CD4-positive, alpha-beta T cell treated with Interleukin-6 for 4 hours (primary cell): ENCODE measurements around the gene TMEM130.

Experiments used
- DNase-seq: peaks from one replicate; pipeline ENCODE4 v3.0.0-alpha.2; 2020; ENCODE audit warnings: mixed read lengths

TMEM130 gene

GRCh38 chr7:98869597-98870120, at the start of gene TMEM130:
Gene TMEM130, minus strand, starts transcription at chr7:98870014. Its CDS starts 153 bp downstream, at chr7:98869861.
- no peak for DNase-seq

GRCh38 chr7:98917331-98917730, 47.5 kb upstream of the TMEM130 start:
- no peak for DNase-seq

GRCh38 chr7:98913612-98914011, 43.8 kb upstream of the TMEM130 start:
- no peak for DNase-seq

GRCh38 chr7:98913026-98913425, 43.2 kb upstream of the TMEM130 start:
- no peak for DNase-seq

- DNase-seq: no peak
These were observed 42.1 kb upstream of the TMEM130 start for GRCh38 chr7:98911916-98912315.

- no peak for DNase-seq
These were observed 40.6 kb upstream of the TMEM130 start for GRCh38 chr7:98910427-98910826.

GRCh38 chr7:98909487-98909886, 39.7 kb upstream of the TMEM130 start:
- DNase-seq: no peak

GRCh38 chr7:98908585-98908984, 38.8 kb upstream of the TMEM130 start:
- DNase-seq: no peak

GRCh38 chr7:98907570-98907969, 37.8 kb upstream of the TMEM130 start:
- no peak for DNase-seq

- no peak for DNase-seq
These were observed 33.4 kb upstream of the TMEM130 start for GRCh38 chr7:98903246-98903645.

GRCh38 chr7:98902523-98902922, 32.7 kb upstream of the TMEM130 start:
- DNase-seq: no peak

GRCh38 chr7:98900815-98901214, 31.0 kb upstream of the TMEM130 start:
- no peak for DNase-seq

- DNase-seq: no peak
These were observed 30.0 kb upstream of the TMEM130 start for GRCh38 chr7:98899816-98900215.

GRCh38 chr7:98892609-98893008, 22.8 kb upstream of the TMEM130 start:
- DNase-seq: no peak

GRCh38 chr7:98887038-98887437, 17.2 kb upstream of the TMEM130 start:
- DNase-seq: no peak

- DNase-seq: no peak
These were observed 14.6 kb upstream of the TMEM130 start for GRCh38 chr7:98884416-98884815.

- DNase-seq: no peak
These were observed 11.9 kb upstream of the TMEM130 start for GRCh38 chr7:98881561-98882315.

GRCh38 chr7:98880485-98880884, 10.7 kb upstream of the TMEM130 start:
- DNase-seq: no peak

- no peak for DNase-seq
These were observed 10.1 kb upstream of the TMEM130 start for GRCh38 chr7:98879979-98880315.

- peak; percentile 73 for DNase-seq
These were observed 9.6 kb upstream of the TMEM130 start for GRCh38 chr7:98879198-98879978.

GRCh38 chr7:98878365-98879197, 8.8 kb upstream of the TMEM130 start, which contains the start of gene TRRAP:
Gene TRRAP, plus strand, starts transcription at chr7:98878532. Its CDS starts 2,619 bp downstream, at chr7:98881151.
- peak; percentile 75 for DNase-seq

- DNase-seq: no peak
These were observed 8.0 kb upstream of the TMEM130 start for GRCh38 chr7:98877692-98878364.
